DMS53 treated with DMSO at 0.1 percent for 48 hours (cell line): ENCODE measurements around the gene MAP4K2.

Experiments used
- DNase-seq: peaks from one replicate; lab custom pipeline; 2025; ENCODE audit not compliant: unreplicated experiment; lab: John Stamatoyannopoulos, UW

The MAP4K2 gene

DNA sequence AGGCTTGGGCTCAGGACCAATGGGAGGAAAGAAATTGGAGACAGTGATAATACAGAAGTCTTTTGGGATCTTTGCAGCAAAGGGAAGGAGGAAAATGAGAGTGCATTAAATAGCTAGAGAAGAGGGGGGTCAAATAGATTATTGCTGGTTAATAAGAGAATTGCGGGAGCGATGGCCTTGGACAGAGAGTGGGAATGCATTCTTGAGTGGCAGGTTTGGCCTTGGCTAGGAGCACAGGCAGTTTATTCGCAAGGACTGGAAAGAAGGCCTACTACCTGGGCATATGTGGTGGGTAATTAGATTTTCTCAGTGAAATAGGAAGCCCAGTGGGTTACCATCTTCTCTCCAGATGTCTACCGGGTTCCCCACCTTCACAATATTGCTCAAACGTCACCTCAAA is 10.8 kb upstream of the MAP4K2 start:
- no peak for DNase-seq

DNA sequence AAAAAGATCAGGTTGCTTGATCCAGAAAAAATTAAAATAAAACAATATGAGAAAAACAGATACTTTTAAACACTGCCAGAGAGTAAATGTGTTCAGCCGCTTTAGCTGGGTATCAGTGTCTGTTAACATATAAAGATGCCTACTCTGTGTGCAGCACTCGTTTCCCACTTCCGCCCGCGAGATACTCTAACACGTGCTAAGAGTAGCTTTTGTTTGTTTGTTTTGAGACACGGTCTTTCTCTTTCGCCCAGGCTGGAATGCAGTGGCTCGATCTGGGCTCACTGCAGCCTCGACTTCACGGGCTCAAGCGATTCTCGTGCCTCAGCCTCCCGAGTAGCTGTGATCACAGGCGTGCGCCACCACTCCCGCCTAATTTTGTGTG is 7.9 kb upstream of the MAP4K2 start:
- DNase-seq: peak; percentile 95

DNA sequence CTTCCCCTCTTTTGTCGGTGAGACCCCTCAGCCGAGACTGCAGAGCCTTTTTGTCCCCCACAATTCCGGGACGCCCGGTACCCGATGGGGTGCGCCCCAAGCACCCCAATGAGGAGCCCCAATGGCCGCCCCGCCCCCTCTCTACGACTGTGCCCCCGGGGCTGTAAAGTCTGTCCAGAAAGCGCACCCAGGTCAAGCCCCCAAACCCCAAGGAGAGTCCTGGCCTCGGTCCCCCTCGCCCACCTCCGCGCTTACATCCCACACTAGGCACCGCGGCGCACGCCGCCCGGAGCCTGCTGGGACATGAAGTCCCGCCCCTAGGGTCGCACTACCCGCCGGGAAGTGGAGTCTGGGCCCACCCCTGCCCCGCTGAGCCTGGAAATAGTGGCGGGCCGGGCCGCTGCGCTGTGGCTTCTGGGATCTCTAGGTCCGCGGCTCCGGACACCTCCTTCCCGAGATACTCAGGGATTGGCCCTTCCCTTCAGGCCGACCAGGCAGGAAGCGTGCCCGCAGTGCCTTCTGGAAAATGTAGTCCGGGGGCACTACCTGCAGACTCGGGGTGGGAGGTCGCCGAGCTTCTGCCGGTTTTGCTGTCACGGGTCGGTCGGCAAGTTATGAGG is 7.4 kb upstream of the MAP4K2 start, which contains the start of gene MEN1:
TSS of gene MEN1 (minus strand) at position 281 of the 620 bp plus-strand sequence. CDS start 442 bp downstream, outside the sequence.
- peak; percentile 99 for DNase-seq

DNA sequence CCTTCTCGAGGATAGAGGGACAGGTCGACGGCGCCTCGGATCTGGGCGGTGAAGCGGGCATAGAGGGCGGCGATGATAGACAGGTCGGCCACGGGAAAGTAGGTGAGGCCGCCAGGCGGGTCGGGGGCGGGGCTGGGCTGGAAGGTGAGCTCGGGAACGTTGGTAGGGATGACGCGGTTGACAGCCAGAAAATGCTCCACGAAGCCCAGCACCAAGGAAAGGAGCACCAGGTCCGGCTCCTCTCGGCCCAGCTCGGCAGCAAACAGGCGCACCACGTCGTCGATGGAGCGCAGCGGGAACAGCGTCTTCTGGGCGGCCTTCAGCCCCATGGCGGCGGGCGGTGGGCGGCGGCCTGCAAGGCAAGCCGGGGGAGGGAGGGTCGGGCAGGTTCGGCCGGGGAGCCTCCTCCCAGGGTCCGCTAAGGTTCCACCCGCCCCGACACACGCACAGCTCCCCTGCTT is 6.8 kb upstream of the MAP4K2 start:
- DNase-seq: peak; percentile 26

DNA sequence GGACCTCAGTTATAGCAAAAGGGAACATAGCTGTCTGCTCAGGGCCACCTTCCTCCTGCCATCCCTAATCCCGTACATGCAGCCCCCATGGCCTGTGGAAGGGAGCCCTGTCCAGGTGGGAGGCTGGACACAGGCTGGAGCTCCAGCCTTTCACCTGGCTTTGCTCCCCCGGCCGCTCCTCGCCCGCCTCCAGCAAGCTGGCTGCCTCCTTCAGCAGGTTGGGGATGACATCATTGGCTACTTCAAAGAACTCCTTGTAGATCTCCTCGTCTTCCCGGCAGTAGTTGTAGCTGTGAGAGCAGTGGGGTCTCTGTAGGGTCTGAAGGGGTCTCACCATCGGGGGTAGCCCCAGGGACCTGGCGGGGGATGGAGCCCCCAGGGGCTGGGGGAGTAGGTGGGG is 2.5 kb upstream of the MAP4K2 start:
- no peak for DNase-seq

DNA sequence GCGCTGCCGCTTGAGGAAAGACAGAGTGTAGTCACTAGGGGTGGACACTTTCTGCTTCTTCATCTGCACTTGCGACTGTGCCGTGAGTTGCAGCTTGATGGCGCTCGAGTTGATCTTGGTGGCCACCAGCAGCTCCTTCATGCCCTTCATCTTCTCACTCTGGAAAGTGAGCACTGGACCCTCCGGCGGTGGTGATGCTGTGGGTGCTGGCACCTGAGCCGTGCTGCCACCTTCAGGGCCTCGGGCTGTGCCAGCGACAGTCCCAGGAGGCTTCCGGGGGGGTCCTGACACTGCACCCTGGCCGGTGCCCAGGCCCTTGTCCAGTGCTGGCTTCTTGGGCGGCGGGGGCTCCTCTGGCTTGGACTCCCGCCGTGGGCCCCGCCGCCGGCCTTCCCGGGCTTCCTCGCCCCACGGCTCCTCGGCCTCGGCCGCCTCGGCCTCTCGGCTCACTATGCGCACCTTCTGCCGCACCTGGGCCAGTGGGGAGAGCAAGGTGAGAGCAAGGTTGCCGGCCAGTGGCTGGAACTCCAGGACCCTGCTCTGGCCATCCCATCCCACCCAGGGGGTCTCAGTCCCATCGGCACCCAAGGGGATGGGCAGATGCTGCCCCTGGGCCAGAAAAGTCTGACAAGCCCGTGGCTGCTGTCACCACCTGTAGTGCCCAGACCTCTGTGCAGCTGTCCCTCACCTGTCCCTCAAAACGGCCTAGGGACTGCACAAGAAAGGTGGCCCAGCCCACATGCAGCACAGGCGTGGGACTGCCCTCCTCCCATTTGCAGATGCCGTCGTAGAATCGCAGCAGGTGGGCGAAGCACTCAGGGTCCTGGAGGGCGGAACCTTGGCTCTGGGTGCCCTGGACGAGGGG is 1.6 kb upstream of the MAP4K2 start:
- DNase-seq: no peak

DNA sequence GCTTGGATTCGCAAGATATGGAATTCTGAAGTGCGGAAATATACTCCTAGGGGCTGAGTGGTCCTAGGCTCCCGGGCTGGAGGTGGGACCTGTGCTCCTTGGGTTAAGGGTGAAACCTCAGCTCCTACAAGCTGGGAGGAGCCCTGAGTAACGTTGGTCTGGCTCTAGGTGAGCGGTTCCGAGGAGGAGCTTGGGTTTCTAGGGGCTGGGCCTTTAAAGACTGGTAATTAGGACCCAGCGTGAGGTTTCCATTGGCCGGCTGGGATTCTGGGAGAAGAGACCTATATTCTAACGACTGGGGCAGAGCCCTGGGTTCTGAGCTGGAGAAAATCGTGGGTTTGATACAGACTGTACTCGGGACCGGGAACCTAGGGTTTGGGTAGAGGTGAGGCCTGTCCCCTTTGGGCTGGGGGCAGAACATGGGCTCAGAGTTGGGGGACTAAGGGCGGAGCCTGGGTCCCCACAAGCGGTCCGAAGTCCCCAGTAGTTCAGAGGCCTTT is 882 bp upstream of the MAP4K2 start:
- DNase-seq: no peak

DNA sequence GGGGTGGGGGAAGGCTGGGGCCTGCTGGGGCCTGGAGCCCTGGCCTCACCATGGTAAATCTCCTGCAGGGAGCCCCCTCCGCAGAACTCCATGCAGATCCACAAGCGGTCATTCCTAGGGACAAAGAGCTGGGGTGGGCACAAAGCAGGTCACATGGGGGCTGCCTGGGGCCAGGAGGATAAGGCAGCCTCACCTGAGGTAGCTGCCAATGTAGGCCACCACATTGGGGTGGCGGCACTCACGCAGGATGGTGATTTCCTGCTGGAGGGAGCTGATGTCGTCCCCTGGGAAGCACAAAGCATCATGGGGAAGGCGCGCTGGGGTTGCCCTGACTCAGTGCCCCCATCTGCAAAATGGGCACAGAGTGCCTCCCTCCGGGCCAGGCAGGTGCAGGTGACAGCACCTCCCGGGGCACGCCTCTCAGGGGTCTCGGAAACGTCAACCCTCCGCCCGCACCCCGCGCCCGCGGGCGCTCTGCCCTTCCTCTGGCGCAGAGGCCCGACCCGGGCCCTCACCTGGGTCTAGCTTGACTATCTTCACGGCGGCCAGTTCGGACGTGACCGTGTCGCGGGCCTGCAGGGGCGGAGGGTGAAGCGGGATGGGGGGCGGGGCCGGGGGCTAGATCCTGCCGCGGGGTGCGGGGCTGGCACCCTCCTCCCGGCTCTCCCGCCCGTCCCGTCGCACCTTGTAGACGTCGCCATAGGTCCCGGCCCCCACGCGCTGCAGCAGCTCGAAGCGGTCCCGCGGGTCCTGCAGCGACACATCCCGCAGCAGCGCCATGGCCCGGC is 450 bp downstream of the MAP4K2 start:
- no peak for DNase-seq

DNA sequence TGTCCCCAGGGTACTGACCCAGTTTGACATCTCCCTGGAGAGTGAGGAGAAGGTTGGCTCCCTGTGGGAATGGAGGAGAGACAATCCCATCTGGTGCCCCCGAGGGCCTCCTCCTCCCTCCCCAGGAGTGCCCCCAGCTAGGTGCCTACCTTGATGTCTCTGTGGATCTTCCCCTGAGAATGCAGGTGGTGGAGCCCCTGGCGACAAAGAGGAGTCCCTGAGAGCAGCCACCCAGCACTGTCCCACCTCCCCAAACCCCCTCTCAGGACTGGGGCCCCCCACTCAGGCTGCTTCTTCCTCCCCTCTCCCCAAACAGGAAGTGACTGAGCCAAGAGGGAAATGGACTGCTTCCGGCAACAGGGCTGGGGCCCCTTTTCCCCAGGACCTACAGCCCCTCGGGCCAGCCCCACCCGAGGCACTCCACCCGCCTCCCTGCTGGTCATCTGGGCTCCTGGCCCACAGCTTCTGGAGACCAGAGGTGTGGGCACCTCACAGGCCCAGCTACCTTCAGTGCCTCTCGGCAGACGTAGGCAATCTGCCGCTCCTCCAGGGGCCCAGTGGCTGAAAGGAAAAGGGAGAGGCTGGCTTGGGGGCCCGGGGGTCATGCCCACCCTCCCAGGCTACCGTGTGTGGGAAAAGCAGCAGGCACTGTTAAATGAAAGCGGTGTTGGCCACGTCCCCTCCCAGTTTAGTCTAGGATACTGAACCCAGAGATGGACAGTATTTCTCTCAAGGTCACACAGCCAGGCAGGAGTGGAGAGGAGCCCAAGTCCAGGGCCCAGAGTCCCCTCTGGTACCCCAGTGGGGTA is 1.2 kb downstream of the MAP4K2 start:
- no peak for DNase-seq

DNA sequence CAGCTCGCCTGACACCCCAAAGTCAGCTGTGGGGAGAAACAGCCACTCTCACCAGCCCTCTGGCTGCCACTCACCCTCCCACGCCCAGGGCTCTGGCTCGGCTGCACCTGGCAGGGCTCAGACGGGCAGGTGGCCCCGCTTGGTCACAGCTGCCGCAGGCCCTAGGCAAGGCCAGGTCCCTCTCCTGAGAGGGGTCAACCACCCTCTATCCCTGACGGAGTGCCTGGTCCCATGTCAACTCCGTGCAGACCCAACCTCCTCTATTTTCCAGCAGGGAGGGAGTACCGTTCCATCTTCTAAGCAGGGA is 1.9 kb downstream of the MAP4K2 start:
- no peak for DNase-seq

DNA sequence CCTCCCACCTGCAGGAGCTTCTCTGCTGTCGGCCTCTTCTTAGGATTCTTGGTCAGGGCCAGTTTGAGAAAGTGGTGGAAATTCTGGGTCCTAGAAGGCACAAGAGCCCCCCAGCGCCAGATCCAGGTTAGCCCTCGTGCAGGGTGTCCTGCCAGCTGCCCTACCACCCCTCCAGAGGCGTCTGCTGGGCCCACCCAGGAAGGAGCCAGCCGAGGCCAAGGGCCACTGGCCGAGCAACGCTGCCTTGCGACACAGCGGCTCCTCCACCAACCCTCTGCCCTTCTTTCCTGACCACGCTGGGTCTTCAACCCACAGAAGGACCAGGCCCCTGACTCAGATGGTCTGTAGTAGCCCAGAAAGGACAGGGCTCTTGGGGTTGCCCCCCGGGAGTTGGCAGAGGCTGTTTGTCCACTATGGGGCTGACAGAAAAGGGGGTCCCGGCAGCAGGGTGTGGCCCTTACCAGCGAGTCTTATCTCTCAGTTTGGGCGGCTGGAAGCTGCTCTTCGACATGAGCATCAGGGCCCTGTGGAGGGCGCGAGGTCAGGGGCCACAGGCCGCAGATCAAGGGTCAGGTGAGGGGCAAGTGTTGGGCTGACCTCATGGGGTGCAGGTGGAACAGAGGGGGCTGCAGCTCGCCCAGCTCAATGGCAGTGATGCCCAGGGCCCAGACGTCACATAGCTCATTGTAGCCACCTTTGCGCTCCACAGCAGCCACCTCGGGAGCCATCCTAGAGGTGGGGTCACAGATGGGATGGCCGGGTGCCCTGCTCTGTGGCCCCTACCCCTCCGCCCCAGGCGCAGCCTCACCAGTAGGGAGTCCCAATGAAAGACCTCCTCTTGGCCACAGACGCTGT is 2.5 kb downstream of the MAP4K2 start:
- no peak for DNase-seq

DNA sequence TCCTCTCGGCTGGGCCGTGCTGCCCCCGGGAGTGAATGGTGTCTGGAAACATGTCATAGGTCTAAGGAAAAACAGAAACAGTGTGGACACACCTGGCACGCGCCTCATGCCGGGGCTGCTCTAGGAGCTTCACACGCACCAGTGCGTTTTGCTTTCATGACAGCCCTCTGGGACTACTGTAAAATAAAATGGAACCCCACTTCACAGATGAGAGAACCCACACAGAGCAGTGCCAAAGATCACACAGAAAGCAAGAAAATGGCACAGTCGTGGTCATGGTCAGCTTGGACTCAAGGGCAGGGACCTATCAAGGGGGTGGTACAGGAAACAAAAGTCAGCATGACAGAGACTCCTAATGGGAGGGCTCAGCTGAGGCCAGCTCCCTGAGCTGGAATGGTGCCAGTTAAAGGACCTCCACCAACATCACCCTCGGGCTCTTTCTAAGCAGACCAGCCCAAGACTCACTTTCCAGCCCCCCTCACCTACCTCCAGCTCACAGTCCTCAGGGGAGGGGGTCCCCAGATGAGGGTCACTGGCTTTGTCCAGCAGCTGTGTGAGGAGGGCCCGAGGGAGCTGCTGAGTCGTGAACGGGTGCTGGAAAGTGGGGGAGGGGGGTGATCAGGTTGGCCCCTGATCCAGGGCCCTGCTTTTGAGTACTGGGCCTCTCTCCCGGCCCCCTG is 3.3 kb downstream of the MAP4K2 start:
- DNase-seq: no peak

DNA sequence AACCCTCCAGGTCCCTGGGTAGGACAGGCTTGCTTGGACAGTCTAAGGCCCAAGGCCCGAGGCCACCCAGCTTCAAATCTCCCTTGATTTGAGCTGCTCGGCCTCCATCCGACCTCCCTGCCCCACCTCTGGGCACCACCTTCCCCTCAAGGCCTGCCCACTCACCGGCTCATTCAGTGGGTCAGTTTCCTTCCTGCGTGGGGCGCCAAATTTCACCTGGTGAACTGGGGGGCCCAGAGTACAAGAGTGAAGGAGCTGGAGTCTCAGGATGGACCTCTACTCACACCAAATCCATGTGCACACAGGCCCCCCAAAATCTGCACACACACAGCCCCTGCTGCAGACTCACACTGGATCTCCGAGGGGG is 3.8 kb downstream of the MAP4K2 start:
- no peak for DNase-seq

DNA sequence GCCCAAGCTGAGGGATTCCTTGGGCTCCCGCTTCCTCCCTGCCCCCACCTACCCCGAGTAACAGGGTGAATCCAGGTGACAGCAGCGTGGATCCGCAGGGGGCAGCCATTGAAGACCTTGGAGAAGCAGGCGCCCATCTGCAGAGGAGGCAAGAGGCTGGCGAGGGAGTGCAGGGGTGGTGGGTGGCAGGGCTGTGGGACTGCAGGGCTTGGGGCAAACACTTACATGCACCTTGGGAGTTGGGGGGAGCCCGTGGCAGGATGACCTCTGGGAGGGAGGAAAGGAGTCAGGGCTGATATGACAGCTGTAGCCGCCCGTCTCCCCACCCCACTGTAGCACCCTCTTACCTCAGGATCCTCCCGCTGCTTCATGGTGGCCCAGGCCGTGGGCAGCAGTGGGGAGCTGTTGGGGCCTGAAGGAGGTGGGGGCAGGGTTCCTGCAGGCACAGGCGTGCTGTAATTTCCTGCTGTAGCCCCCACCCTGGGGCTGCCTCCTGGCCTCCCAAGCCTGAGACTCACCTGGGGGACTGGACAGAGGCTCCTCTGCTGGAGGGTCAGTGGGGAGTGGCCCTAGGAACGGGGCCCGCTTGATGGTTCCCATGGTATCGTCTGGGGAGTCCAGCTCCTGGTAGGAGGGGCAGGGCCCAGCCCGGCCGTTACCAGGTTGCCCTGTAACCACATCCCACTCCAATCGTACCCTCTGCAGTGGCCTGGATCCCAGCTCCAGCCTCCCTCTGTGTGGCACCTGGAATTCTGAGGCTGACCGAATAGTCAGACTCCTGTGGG is 6.1 kb downstream of the MAP4K2 start:
- no peak for DNase-seq

DNA sequence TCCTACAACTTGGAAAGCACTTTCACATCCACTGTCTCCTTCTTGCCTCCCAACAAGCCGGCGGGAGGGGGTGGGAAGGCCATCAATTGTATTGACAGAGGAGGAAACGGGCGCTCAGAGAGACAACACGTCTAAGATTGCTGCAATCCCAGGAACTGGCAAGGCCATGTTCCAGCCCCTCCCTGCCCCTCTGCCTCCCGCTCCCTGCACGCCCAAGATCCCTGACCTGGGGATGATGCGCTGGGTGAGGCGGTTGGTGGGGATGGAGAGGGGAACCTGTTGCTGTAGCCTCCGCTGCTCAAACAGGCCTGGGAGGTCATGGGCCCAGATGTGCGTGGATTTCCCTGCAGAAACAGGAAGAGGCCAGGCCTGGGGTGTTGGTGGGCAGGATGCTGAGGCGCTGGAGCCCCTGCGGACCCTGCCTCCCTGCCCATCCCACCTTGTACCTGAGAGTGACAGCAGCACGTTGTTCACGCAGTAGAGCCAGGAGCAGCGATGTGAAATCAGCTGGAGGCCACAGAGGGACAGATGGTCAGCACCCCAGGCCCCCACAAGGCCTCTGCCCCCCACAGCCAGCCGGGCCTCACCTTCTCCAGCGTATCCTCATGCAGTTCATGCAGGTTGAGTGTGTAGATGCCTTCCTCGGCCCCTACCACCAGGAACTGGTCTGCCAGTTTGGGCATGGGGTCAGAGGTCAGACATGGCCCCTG is 6.8 kb downstream of the MAP4K2 start:
- no peak for DNase-seq

DNA sequence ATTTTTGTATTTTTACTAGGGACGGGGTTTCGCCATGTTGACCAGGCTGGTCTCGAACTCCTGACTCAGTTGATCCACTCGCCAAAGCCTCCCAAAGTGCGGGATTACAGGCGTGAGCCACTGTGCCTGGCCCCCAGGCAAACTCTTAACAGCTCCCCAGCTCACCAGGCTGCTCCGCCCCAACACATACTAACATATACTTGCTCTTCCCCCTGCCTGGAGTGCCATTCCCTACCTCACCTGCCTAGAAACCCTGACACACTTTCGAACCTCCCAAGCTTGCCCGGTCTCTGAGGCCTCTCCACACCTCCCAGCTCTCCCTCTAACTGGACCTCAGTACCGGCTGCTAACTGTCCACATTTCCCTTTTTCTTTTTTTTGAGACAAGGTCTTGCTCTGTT is 8.5 kb downstream of the MAP4K2 start:
- DNase-seq: no peak

DNA sequence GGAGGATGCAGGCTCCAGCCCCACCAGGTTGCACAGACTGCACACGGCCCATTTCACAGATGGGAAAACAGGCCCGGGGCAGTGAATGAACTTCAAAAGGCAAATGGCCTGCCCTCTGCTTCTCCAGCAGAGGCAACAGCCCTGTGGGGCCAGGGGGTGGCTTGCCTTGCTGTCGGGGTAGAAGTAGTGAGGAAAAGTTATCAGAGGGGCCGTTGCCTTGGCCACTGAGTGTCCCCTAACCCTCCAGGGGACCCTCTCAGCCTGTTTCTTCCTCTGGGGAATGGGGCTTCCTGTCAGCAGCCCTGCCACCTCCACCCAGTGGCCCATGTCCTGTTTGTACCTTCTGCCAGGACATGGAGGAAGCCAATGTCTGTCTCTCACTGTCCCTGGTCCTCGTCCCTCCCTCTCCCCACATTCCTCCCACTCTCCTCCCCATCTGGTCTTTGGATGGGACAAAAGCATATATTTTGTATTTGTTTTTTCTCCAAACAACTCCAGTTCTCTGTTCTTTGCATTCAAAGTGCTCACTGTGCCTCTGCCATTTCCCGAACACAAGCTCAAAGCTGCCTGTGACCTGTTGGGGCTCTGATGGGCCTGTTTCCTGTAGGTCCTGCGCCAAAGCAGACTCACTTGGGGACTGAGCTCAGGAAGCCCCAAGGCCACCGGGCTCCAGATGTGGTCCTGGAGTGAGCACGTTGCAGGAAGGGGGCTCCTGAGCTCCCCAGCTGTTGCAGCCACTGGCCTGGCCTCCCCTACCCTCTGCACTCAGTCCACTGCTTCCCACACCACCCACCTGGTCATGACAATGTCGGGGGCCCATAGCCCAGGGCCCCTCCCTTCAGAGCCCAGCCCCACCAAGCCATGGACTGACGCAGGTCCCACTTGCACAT is 9.5 kb downstream of the MAP4K2 start:
- DNase-seq: no peak
